NCI-H2081 (cell line): ENCODE measurements around the gene CEP83.
"Not testable (repeated sequence)": the region's sequence is repeated elsewhere in the genome, so short reads cannot be mapped to it uniquely, and the experiment has no call there.

ENCODE experiments used
- DNase-seq, 2 experiments: peaks; one replicate each; lab custom pipeline; 2025; lab: John Stamatoyannopoulos, UW

CEP83 gene, protein sequence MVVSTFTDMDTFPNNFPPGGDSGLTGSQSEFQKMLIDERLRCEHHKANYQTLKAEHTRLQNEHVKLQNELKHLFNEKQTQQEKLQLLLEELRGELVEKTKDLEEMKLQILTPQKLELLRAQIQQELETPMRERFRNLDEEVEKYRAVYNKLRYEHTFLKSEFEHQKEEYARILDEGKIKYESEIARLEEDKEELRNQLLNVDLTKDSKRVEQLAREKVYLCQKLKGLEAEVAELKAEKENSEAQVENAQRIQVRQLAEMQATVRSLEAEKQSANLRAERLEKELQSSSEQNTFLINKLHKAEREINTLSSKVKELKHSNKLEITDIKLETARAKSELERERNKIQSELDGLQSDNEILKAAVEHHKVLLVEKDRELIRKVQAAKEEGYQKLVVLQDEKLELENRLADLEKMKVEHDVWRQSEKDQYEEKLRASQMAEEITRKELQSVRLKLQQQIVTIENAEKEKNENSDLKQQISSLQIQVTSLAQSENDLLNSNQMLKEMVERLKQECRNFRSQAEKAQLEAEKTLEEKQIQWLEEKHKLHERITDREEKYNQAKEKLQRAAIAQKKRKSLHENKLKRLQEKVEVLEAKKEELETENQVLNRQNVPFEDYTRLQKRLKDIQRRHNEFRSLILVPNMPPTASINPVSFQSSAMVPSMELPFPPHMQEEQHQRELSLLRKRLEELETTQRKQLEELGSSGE

DNA sequence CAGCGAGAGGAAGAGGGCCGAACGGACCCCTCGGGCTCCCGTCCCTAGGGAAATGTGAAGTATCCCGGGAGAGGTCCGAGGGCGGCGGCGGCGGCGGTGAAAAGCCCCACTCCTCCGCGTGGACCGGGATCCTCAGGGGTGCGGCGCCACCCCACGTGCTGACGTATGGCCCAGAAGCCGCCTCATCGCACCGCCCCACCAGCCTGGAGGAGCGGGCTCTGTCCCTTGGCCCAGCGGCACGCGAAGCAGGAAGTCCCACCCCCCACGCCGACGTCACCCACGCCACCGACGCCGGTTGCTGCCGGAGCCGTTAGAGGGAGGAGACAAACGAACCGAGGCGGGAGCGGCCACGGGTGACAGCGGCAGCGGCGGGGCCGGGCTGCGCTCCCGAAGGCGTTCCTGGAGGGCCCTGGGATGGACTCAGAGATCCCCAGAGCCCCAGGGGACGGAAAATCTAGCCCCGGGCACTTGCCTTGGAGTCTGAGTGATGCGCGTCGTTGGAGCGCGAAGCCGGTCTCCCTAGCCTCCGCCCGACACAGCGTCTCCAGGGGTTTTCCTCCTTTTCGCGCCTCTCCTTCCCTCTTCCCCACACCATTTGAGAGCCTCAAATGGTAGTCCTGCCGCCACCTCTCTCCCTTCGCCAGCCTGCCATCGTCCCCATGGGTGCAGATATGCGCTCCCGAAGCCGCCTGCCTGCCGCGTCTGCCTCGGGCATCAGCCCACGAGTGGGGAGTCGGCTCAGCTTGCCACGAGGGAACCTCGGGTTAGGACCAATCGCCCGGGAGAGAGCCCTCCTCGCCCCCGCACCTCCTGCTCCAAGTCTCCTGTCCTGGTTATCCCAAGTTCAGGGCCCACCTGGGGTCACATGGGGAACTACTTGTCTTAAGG, at the start of gene CEP83:
Gene CEP83 (minus strand): TSS at position 140 of the 888 bp plus-strand sequence. CDS start 47,377 bp downstream, outside the sequence.
- DNase-seq = peak; percentile 94 to 97

DNA sequence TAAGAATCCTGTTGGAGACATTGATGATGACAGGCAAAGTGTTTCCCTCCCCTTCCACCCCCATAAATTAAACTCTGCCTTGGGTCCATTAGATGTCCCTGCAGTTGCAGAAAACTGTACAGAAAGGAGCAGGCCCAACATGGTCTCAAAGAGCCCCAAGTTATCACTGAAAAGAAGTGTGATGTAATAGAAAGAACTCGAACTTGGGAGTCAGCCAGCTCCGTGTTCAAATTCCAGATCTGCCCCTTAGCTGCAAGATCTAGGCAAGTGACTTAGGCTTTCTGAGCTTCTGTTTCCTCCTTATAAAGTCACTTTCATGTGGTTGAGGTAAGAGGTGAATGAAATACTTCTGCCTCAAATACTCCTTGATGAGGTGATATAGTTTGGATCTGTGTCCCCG, 49.6 kb upstream of the CEP83 start:
- no peak for DNase-seq

DNA sequence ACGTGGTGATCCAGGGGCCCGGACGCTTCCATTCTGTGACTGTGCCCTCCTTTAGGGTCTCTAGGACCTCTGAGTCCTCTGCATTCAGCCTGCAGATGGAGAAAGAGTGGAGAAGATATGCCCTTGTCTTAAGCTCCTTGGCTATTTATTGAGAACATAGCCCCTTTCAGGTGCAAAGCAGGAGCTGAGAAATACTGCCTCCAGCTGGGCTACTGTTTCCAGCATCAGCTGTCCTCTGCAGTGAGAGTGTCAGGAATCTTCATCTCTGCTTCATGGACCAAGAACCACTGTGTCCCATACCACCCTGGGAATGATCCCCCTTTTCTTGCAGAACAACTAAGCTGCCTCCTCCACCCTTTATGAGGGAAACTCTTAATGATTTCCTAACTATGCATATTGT, 47.8 kb upstream of the CEP83 start:
- no peak for DNase-seq

DNA sequence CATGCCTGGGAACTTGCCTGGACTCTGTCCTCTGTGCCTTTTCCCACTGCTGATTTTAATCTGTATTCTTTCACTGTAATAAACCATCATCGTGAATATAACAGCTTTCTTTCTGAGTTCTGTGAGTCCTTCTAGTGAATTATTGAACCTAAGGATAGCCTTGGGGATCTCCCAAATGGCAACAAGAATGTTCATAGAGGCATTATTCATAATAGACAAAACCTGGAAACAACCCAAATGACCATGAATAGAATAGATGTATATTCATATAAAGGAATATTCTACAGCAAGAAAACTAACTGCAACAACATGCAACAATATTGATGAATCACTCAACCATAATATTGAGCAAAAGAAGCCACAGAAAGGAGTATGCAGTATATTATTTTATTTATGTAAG, 44.7 kb upstream of the CEP83 start:
- no peak for DNase-seq

DNA sequence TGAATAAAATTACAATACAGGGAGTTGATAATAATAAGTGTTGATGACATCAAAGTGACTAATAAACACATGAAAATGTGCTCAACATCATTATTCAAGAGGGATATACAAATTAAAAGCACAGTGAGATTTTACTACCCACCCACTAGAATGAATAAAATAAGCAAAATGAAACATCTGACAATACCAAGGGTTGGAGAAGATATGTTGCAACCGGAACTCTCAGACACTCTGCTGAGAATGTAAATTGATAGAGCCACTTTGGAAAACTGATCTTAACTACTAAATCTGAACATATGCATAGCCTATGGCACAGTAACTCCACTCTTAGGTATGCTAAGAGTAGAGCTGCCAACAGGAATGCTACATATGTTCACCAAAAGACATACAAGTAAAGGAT, 44.0 kb upstream of the CEP83 start:
- DNase-seq = no peak

DNA sequence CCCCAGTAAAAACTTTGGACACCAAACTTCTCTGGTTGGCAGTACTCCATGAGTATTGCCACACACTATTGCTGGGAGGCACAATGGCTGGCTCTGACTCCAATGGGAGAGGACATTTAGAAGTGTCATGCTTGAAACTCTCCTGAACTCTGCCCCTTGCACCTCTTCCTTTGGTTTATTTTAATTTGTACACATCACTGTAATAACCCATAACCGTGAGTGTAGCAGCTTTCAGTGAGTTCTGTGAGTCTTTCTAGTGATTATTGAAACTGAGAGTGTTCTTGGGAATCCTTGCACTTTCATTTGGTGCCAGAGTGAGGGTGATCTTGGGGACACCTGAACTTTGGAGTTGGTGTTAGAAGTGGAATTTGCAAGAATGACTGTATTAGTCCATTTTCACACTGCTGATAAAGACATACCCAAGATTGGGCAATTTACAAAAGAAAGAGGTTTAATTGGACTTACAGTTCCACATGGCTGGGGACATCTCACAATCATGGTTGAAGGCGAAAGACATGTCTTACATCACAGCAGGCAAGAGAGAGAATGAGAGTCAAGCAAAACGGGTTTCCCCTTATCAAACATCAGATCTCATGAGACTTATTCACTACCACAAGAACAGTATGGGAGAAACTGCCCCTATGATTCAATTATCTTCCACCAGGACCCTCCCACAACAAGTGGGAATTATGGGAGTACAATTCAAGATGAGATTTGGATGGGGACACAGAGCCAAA, 41.3 kb upstream of the CEP83 start:
- no peak for DNase-seq

DNA sequence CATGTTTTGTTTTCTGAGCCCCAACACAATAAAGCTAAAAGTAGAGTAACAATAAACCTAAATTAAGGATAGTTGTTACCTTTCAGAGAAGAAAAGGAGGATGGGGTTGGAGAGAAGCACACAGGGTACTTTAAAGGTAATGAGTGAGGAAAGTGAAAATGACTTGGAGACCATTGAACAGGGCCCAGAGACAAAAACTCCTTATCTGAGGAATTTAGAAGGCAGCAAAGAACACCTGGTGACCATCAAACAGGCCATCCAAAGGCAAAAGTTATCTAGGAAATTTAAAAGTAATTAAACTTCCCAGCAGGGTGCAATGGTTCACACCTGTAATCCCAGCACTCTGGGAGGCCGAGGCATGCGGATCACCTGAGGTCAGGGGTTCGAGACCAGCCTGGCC, 39.0 kb upstream of the CEP83 start:
- no peak for DNase-seq

DNA sequence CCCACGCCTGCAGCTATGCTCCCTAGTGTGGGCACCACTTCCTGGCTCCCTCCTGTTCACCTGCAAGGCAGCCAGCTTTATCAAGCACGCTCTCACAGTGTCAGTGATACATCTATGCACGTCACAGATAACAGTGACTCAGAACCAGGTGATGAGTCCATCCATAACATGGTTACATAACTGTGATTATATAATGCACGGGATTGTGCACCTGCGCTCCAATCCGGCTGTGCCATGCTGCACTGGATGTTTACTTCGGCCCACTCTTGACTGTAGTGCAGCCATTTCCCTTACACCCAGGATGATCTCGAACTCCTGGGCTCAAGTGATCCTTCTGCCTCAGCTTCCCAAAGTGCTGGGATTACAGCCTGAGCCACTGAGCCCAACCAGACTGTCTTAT, 38.4 kb upstream of the CEP83 start:
- no peak for DNase-seq

DNA sequence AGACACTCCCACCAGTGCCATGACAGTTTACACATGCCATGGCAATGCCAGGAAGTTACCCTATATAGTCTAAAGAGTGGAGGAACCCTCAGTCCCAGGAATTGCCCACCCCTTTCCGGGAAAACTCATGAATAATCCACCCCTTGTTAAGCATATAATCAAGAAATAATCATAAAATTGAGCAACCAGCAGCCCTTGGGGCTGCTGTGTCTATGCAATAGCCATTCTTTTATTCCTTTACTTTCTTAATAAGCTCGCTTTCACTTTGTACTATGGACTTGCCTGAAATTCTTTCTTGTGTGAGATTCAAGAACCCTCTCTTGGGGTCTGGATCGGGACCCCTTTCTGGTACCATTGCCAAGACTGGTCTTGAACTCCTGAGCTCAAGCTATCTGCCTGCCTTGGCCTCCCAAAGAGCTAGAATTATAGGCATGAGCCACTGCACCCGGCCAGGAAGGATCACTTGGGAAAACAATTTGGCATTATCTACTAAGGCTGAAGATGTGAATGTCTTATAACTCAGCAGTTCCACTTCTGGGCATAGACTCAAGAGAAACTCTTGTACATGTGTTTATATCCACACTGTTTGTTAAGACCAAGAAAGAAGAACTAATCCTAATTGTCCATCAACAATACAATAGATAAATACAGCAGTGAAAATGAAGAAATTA, 35.9 kb upstream of the CEP83 start:
- no peak for DNase-seq

DNA sequence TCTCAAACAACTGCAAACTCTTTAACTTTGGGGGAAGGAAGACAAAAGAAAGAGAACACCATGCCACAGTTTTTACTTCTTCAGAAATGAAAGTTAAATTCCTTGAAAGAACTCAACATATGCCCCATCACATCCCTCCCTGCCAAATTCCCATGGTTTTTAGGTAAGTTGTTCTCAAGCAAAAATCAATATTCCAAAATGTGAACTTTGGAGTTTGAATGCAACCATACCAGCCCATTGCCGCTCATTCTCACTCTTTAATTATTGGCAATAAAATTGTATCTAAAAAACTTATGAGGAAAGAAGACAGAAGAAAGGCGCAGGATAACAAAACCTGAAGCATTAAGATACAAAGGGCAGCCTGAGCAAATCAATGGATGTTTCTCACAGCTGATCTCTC, 31.8 kb upstream of the CEP83 start:
- DNase-seq = no peak

DNA sequence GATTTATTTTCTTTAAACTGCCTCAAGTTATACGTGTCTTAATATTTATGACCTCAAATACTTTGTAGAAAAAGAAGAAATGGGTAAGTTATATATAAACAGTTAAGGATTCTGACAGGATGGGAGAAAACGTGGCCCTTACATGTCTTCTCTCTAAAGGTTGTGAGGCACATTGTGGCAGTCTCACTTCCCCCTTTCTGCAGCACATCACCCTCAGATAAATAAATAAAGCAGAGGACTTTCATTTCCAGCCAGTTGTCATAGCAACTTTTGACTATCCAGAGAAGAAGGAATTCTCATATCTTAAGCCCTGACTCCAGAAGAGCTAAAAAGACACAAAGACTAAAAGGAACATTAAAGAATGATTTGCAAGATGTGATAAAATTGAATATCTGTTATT, 28.8 kb upstream of the CEP83 start:
- DNase-seq = no peak

DNA sequence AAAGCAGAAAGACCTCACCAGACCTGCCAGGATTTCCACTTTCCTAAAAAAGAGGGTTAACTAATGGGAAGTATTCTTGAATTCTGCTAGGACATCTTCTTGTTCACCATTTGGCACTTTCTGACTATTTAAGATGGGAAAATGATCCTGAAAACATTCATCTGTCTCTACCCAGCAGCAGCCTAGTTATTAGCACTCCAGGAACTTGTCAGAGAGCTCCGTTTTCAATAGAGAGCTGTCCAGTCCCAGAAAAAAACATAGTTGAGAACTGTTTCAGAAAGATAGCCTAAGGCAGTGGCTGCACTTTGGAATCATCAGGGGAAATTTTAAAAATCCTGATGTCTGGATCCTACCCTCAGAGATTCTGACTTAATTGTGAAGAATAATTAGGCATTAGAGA, 22.1 kb upstream of the CEP83 start:
- no peak for DNase-seq

DNA sequence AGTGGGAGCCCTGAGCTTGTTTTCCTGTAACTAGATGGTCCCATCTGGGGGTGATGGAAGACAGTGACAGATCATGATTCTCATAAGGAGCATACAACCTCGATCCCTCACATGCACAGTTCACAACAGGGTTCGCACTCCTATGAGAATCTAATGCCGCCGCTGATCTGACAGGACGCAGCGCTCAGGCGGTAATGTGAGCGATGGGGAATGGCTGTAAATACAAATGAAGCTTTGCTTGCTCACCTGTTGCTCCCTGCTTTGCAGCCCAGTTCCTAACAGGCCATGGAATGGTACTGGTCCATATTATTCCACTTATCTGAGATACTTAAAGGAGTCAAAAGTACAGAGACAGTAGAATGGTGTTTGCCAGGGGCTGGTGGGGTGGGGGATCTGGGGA, 9.9 kb upstream of the CEP83 start:
- no peak for DNase-seq

DNA sequence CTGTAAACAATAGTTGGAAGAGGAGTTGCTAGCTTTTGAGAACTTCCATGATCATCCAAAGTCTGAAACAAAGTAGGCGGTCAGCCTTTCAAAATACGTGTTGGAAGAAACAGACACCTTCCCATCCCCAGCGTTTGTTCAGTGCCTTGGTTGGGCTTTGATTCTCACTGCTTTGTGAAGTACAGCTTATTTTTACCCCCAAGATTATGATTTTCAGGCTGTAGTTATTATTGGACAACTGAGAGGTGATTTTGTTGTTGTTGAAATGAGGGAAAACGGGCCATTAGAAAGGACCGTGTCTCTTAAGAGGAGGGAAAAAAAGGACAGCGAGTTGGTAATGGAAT, 921 bp upstream of the CEP83 start:
- no peak for DNase-seq

DNA sequence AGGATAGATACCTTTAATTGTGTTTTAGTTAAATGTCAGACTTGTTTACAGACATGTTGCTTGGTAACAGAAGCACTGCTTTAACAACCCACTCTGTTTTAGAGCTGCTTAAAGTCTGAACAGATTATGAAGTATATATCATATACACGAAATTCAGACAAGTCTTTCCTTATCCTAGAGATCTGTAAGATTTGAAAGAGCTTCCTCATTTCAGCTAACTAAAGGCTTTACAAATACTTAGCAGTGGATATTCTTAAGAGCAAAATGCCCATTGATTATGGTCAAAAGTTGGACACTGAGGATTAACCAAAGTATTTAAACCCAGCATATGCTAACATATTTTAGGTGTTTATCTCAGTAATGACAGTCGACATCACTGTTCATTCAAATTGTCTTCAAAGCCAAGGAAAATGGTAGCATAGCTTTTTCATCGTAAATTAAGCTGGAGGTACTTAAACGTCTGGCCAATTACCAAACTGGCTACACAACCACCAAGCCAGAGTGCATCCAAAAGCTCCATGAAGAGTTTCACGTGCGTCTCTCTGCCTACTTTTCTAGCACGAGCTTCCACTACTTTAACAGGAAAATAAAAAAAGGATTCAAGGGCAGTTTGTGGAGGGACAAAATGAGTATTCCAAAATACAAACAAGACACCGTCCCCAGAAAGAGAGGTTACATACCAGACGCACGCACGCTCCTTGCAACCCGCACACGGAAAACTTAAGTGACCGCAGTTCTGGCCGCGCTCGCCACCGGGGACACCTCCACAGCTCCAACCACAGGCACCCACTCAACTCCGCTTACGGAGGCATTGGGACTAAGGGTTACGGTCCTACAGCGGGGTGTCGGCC, 565 bp downstream of the CEP83 start:
- DNase-seq = peak in 1 of 2 experiments; percentile 23

DNA sequence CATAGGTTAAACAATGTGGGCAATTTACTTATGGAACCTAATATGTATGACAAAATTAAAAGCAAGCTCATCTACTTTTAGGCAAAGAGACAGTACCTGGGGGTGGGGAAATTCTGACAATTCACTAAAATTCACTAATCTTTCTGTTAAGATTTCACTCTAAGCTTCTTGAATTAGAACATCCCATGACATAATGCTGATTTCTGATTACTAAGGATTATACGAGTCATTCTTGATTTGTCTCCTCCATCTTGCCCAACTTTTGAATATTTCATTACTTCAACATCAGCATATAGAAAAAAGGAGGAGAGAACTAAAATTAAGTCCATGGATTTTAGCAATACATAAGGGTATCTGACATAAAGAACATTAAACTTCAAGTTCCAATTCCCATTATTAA, 2.4 kb downstream of the CEP83 start:
- DNase-seq = no peak

DNA sequence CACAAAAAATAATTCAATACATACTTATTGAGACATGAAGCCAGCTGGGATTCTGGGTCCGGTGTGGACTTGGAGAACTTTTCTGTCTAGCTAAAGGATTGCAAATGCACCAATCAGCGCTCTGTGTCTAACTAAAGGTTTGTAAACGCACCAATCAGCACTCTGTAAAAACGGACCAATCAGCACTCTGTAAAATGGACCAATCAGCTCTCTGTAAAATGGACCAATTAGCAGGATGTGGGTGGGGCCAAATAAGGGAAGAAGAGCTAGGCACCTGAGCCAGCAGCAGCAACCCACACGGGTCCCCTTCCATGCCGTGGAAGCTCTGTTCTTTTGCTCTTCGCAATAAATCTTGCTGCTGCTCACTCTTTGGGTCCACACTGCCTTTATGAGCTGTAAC, 5.3 kb downstream of the CEP83 start:
- not testable (repeated sequence) for DNase-seq

DNA sequence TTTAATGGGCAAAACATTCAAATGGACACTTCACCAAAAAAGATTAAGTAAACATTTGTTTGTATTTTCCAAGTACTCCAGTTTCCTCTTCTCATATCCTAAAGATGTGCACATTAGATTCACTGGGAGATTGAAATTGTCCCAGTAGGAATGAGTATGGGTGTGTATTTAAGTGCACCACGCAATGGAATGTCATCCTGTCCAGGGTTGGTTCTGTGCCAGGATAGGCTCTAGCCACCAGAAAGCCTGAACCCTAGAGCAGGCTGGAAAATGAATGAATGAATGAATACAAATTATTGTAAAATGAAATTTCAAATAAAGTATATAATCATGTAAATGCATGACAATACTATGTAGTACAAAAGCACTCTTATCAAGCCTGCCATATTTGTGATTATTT, 14.0 kb downstream of the CEP83 start:
- no peak for DNase-seq

DNA sequence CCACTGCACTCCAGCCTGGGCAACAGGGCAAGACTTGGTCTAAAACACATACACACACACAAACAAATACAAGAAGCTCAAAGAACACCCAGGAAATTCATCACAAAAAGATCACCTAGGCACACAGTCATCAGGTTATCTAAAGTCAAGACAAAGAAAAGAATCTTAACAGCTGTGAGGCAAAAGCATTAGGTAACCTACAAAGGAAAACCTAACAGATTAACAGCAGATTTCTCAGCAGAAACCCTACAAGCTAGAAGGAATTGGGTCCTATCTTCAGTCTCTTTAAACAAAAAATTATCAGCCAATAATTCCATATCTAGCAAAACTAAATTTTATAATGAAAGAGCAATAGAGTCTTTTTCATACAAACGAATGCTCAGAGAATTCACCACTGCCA, 22.4 kb downstream of the CEP83 start:
- no peak for DNase-seq

DNA sequence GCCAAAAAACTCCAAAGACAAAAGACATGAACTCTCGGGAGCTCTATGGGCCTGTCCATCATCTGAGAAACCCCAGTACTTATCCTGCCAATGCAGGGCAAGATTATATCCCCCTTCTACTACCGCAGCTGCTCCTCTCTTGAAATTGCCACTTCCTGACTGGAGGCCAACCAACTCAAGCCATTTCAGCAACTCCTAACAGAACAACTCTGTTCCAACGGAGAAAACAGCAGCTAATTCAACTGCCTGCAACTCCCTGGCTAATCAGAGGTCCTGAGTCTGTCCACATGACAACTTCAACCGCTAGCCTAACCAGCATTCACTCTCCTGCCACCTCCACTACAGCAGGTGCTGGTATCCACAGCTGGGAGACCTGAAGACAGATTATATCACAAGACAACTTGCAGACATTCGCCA, 24.1 kb downstream of the CEP83 start:
- no peak for DNase-seq
